ENCODE results near the gene SMYD3.

Gene SMYD3

DNA sequence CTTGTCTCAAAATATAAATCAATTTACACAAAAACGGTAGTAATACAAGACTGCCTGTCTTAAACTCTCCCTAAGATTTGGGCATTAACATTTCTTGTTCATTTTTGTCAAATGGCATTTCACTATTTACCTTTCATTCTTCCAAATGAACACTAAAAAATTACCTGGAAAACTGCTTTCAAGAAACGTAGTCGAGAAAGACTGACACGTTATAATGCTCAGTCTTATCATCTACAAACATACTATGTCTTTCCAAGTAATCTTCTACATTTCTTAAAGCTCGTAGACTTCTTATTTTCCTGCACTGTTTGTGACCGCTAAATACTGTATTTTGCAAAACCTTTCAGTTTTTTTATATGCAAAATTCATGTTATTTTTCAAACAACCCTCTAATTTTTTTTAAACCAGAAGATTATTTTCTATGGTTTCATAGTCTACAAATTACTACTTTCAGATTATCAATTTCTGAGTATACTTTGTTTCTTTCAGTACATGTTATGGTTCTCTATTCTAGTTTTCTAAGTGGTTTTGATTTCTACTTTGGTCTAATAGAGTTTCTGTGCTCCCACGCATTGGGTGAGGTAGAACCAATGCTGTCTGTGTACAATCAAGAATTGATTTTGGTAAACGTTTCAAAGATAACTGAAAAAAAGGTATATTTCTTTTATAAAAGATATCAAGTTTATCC is 336.4 kb downstream of the SMYD3 start:
- DNase-seq (ENCODE audit: low read depth) = no peak

- no peak for DNase-seq (ENCODE audit: low read depth)
Observed at GRCh38 chr1:246169486-246169885, 337.6 kb downstream of the SMYD3 start.

DNA sequence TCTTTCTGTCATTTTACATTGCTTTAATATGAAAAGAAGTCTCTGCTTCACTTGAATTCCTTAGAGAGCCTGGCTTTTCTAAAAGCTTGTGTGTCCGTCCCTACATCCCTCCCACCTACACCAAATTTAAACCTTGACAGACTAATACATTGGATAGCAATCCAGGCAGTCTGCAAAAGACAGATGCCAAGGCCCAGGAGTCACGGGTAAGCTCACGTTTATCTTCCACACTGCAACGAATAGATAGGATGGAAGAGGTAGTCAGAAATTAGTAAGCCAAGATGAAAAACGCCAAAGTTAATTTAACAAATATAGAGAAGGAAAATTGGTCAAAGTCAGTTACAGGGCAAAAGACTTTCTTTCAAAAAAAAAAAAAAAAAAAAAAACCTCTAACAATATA is 338.1 kb downstream of the SMYD3 start:
- no peak for DNase-seq (ENCODE audit: low read depth)

GRCh38 chr1:246166841-246167240 is 340.2 kb downstream of the SMYD3 start:
- no peak for DNase-seq (ENCODE audit: low read depth)

DNA sequence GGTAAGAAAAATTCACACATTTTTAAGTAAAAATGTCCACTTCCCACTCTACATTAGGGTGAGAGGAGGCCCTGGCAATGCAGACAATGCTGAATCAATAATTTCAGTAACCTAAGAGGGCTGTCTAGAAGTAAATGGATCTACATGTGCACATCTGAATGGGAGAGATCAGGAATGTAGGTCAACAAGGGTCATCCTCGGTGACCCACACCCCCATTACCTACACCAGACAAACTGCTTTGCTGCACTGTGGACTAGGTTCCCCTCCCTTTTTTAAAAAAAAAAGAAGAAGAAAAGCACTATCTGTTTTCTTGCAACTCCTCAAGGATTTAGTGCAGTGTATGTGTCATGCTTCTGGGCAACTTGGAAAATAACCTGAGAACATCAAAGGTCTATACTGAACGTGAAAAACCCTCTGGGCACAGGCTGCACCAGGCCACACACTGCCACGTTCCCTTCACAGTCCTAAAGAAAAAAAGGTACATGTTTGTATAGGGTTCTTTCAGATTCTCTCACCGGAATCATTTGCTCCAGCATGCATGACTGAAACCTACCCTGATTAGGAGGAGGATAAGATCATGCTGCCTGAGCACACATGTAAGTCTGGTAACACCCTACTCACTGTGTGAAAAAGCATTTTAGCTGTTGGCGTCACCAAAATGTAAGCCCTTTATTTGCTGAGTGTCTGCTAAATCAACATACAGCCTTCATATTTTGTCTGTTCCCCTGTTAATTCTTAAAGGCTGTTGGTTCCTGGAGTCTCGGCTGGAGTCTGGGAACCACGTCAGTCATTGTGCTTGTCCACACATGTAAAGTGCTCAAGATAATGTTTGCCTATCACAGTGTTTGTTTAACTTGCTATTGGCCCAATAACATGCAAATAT is 341.0 kb downstream of the SMYD3 start:
- DNase-seq (ENCODE audit: low read depth) = no peak

DNA sequence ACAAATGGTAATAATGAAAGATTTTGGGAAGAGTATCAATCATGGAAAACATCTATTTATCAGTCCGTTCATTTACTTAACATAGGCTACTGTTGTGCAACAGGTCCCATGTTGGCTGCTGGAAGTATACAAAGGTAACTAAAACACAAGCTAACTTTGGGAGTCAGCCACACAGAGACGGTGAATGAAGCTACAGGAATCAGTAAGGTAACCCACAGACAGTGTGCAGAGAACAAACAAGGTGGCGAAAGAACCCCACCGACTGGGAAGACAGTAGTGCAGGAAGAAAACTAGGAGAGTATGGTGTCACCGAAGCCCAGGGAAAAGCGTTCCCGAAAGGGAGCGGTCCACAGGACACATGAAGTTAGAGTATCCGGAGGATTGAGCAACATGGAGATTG is 342.3 kb downstream of the SMYD3 start:
- DNase-seq (ENCODE audit: low read depth) = no peak

GRCh38 chr1:246162560-246162959 is 344.5 kb downstream of the SMYD3 start:
- DNase-seq (ENCODE audit: low read depth) = no peak

GRCh38 chr1:246161626-246162025 is 345.5 kb downstream of the SMYD3 start:
- peak; percentile 67 for DNase-seq (ENCODE audit: low read depth)

DNA sequence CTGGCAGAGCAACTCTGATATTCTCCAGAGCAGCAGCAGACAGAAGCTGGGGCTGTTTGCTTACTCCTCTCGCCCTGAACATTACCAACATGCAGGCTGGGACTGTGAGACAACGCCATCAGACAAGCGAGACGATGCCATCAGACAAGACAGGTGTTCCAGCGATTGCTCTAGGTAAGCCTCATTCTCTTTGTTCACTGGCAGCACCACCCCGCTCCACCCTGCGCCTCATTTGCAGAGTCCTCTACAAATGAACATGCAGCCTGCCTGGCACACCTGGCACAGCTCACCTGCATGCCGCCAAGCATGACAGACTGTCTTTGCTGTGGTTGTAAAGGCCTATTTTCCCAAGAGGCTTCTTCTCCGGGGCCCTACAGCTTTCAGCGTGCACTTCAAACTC is 346.2 kb downstream of the SMYD3 start:
- no peak for DNase-seq (ENCODE audit: low read depth)

GRCh38 chr1:246160374-246160773 is 346.7 kb downstream of the SMYD3 start:
- DNase-seq (ENCODE audit: low read depth) = no peak

DNA sequence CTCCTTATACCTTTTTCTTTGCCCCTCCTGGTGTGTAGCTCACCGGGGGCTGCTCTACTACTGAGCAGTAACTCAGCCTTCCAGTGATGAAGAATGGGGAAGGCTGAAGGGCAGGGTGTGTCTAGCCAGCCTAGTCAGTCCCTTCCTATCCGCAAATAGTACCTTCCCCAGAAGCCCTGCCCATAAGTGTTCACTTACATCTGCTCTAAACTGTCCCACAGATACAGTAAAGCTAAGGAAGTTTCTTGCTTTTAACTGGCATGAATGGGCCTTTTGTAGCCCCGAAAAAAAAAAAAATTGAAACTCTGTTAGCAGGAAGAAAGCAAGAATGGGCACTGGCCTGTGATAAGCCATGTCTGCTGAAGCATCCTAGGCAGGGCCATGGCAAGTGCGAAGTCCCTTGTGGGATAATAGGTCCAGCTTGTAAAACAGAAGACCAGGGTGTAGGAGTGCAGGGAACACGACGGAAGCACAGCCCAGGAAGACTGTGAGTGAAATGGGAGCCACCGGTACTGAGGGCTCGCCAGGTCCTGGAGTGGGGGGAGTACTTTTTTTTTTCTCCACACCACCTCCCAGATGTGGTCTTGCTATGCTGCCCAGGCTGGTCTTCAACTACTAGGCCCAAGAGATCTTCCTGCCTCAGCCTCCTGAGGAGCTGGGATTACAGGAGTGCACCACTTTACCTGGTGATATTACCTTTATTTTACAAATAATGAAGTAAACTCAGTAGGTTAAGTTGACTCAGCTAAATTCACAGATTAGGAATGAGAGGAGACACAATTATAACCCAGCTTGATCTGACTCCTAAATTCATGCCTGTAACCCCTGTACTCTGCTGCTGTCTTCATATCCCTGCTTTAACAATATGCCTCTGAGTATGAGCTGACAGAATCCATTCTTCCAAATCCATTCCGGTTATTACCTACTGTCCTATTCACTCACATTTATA is 347.5 kb downstream of the SMYD3 start:
- DNase-seq (ENCODE audit: low read depth) = no peak

- DNase-seq (ENCODE audit: low read depth) = no peak
Observed at GRCh38 chr1:246158131-246158530, 348.9 kb downstream of the SMYD3 start.

DNA sequence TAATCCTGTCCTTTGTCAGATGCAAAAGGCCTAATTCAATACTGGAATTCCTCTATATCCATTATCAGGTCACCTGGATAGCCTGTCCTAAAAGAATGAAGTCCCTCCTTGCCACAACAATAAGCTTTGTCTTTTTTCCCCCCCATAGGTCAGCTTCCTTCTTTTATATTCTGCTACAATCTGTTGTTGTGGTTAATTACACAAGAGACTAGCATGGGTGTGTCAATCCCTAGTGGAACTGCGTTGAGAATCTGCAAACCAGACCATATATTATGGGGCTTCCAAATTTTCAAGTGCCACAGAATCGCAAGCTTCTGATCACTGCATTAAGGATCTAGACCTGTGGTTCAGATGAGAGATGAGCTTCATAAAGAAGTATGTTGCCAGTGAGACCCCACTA is 349.6 kb downstream of the SMYD3 start:
- no peak for DNase-seq (ENCODE audit: low read depth)

- DNase-seq (ENCODE audit: low read depth) = no peak
Observed at GRCh38 chr1:246156847-246157246, 350.2 kb downstream of the SMYD3 start.

GRCh38 chr1:246155923-246156322 is 351.2 kb downstream of the SMYD3 start:
- peak; percentile 22 for DNase-seq (ENCODE audit: low read depth)

- no peak for DNase-seq (ENCODE audit: low read depth)
Observed at GRCh38 chr1:246153796-246154212, 353.3 kb downstream of the SMYD3 start.

DNA sequence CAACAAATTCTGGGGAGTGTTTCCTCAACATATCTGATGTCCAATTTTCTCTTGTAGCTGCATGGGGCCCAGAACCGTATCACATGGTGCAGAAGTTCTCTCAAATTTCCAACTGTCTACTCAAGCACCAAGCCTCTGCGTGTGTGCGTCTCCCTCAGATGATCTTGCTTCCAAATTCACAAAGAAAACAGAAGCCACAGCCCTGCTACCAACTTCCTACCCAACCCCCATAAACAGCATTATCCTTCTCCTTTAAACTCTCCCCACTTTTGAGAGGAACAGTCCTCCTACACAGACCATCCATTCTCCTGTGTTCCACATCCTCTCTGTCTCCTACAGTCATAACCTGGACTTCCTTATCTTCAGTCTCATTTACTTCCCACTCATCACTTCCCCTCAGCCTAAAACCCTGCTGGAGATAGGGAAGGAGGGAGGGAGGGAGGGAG is 354.1 kb downstream of the SMYD3 start:
- no peak for DNase-seq (ENCODE audit: low read depth)

GRCh38 chr1:246151796-246152434 is 355.2 kb downstream of the SMYD3 start:
- no peak for DNase-seq (ENCODE audit: low read depth)

DNA sequence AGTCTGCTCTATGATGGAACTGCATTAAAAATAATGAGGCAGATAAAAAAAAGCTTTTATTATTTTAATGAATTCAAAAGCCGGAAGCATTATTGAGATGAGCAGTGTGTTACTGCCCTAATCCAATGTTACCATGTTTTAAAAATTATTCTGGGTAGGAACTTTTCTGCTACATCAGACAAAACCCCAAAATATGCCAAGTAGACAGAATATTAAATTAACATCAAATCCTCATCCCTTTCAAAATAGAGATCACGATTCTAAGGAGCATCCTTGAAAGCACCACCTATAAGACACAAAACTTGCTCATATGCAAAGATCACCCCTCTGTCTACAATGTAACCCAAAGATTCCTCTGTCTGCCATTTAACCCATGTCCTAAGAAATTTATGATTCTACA is 357.5 kb downstream of the SMYD3 start:
- no peak for DNase-seq (ENCODE audit: low read depth)

GRCh38 chr1:246147524-246148461 is 359.3 kb downstream of the SMYD3 start:
- DNase-seq (ENCODE audit: low read depth) = no peak
